BLaER1 (cell line): ENCODE measurements around the gene RASGRP2.

ENCODE experiments used
- H3K27ac ChIP-seq: shearing (Covaris generic); formaldehyde crosslinking; 2 replicates; pipeline ENCODE4 v1.8.1; 2022
- H3K27me3 ChIP-seq: shearing (Covaris generic); formaldehyde crosslinking; 2 replicates; pipeline ENCODE4 v1.8.1; 2022
- H3K36me3 ChIP-seq: shearing (Covaris generic); formaldehyde crosslinking; 2 replicates; pipeline ENCODE4 v1.8.1; 2022
- H3K4me1 ChIP-seq: shearing (Covaris generic); formaldehyde crosslinking; 2 replicates; pipeline ENCODE4 v1.8.1; 2022
- H3K4me2 ChIP-seq: shearing (Covaris generic); formaldehyde crosslinking; 2 replicates; pipeline ENCODE4 v1.8.1; 2022
- H3K4me3 ChIP-seq: shearing (Covaris generic); formaldehyde crosslinking; 2 replicates; pipeline ENCODE4 v1.8.1; 2022
- H3K9ac ChIP-seq: shearing (Covaris generic); formaldehyde crosslinking; 2 replicates; pipeline ENCODE4 v1.8.1; 2022
- H3K9me3 ChIP-seq: shearing (Covaris generic); formaldehyde crosslinking; 2 replicates; pipeline ENCODE4 v1.8.1; 2022
- H4K20me1 ChIP-seq: shearing (Covaris generic); formaldehyde crosslinking; 2 replicates; pipeline ENCODE4 v1.8.1; 2022
- Cebpa-rat ChIP-seq: shearing (Covaris generic); IDR thresholded peaks from 2 replicates; pipeline ENCODE4 v1.8.1; 2022

RASGRP2 gene

DNA sequence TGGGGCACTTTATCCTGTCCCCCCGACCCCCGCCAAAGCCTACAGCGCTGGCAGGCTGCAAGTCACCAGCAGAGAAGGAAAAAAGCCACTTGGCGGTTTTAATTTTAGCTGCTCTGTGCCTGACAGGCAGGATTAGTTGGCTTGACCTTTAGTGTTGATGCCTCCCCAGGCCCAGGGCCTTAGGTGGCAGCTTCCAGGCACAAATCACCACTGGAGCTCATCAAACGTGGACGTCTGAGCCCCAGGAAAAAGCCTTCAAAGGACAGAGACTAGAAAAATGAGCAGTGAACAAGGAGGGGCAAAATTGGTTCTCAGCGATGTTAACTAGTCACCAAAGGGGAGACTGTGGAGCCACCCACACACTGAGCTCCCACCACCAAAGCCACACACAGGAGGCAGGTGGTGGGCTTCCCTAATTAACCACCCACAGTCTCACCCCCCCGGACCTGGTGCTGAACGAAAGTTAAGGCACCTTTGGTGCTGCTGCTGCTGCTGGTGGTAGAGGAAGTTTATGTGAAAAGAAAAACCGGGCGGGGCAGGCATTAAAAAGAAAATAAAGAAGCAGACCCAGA lies 20.2 kb upstream of the RASGRP2 start:
- H4K20me1 ChIP-seq, result peaks cover 93% of the 10 kb centered on the region
- H3K36me3 ChIP-seq, result peaks cover 73% of the 10 kb centered on the region
- H3K9ac ChIP-seq, result peak overlapping the region; percentile 74
- H3K4me1 ChIP-seq, result peaks cover 98% of the 10 kb centered on the region
- peak overlapping the region; percentile 79 for H3K4me2 ChIP-seq
- H3K9me3 ChIP-seq, result no peaks in the 10 kb centered on the region
- peak overlapping the region; percentile 78 for H3K27ac ChIP-seq
- no peak for TF ChIP-seq Cebpa-rat
- H3K27me3 ChIP-seq, result no peaks in the 10 kb centered on the region
- H3K4me3 ChIP-seq, result peak overlapping the region; percentile 23; the same call in 1 of the 2 replicates

GRCh38 chr11:64763526-64764039 lies 19.6 kb upstream of the RASGRP2 start:
- Histone ChIP-seq H3K9me3 (no peaks in the 10 kb centered on the region), H4K20me1 (peaks cover 88% of the 10 kb centered on the region), H3K4me2 (peak overlapping the region; percentile 79), H3K4me1 (peaks cover 98% of the 10 kb centered on the region), H3K36me3 (peaks cover 67% of the 10 kb centered on the region), H3K4me3 (peak overlapping the region; percentile 23; the same call in 1 of the 2 replicates), H3K27ac (peak overlapping the region; percentile 78), H3K9ac (peak overlapping the region; percentile 74), H3K27me3 (no peaks in the 10 kb centered on the region)
- TF ChIP-seq Cebpa-rat, result no peak

GRCh38 chr11:64762674-64763525 lies 19.0 kb upstream of the RASGRP2 start:
- Histone ChIP-seq H3K9ac (peak overlapping the region; percentile 74), H4K20me1 (peaks cover 81% of the 10 kb centered on the region), H3K9me3 (no peaks in the 10 kb centered on the region), H3K36me3 (peaks cover 60% of the 10 kb centered on the region), H3K4me2 (peak overlapping the region; percentile 79), H3K4me3 (peak overlapping the region; percentile 23; the same call in 1 of the 2 replicates), H3K4me1 (peaks cover 93% of the 10 kb centered on the region), H3K27me3 (no peaks in the 10 kb centered on the region), H3K27ac (peak overlapping the region; percentile 78)
- no peak for TF ChIP-seq Cebpa-rat

- Histone ChIP-seq H3K27me3 (no peaks in the 10 kb centered on the region), H3K4me3 (no peak overlapping the region), H3K9me3 (no peaks in the 10 kb centered on the region), H3K4me1 (peaks cover 86% of the 10 kb centered on the region), H3K36me3 (peaks cover 54% of the 10 kb centered on the region), H4K20me1 (peaks cover 75% of the 10 kb centered on the region), H3K4me2 (peak overlapping the region; percentile 79), H3K27ac (peak overlapping the region; percentile 78), H3K9ac (peak overlapping the region; percentile 74)
- no peak for TF ChIP-seq Cebpa-rat
These were observed 18.3 kb upstream of the RASGRP2 start for GRCh38 chr11:64762277-64762673.

GRCh38 chr11:64760759-64761420 lies 16.9 kb upstream of the RASGRP2 start:
- no peak for TF ChIP-seq Cebpa-rat
- Histone ChIP-seq H3K4me2 (peak overlapping the region; percentile 83), H3K4me3 (no peak overlapping the region), H3K9ac (0 out of 2 replicates have a peak overlapping the region, but pooled peaks have one; percentile 51), H3K36me3 (peaks cover 41% of the 10 kb centered on the region), H4K20me1 (peaks cover 61% of the 10 kb centered on the region), H3K27me3 (no peaks in the 10 kb centered on the region), H3K9me3 (no peaks in the 10 kb centered on the region), H3K27ac (peak overlapping the region; percentile 68), H3K4me1 (peaks cover 88% of the 10 kb centered on the region)

DNA sequence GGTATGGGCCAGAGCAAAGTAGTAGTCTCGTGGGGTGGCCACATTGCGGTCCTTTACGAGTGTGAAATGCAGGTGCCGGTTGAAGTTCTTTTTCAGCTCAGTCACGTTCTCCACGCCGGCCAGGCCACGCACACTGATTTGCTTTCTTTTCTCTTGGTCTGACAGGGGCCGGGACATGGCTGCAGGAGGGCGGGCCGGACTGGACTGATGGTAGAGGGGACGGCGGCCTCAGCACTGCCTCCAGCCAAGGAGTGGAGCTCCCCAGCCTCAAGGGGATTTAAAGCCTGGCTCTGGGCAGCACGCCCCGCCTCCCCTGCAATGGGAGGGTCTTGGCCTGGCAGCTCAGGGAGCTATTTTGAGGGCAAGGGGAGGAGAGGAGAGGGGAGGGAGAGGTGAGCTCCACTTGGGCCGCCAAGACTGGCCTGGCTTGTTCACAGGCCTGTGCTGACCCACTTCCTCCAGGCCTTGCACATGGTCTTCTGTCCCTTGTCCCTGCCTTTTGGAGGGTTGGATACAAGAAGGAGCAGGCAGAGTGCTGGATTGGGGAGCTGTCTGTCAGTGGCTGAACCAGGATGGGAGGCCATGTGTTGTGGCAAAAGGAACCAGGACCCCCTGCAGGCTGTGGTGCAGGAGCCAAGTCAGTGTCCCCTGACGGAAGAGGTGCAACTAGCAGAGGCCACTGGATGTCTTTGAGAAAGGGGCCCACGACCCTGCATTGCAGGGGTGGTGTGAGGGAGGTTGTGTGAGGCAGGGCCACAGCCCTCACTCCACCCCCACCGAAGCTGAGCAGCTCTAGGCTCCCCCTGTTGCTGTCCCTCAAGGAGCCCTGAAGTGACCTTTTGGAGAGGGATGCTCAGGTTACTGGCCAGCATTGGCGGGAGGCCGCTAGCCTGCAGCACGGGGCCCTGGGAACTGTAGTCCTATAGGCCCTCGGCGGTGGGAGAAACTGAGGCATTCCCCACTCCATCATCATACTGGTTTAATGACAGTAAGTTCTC lies 16.1 kb upstream of the RASGRP2 start, which contains the start of gene PYGM:
TSS of gene PYGM (minus strand) at position 253 of the 998 bp plus-strand sequence. CDS start at position 177, 76 bp downstream.
- Histone ChIP-seq H3K4me2 (peak within 1 kb of the TSS; percentile 83), H3K4me3 (peak within 1 kb of the TSS; percentile 24; the same call in 1 of the 2 replicates), H3K9me3 (no peaks in the 10 kb centered on the region), H4K20me1 (peaks cover 52% of the 10 kb centered on the region), H3K4me1 (peaks cover 84% of the 10 kb centered on the region), H3K9ac (peak within 1 kb of the TSS; percentile 51), H3K36me3 (peaks cover 32% of the 10 kb centered on the region), H3K27ac (peak within 1 kb of the TSS; percentile 68), H3K27me3 (no peaks in the 10 kb centered on the region)
- TF ChIP-seq Cebpa-rat, result no peak

DNA sequence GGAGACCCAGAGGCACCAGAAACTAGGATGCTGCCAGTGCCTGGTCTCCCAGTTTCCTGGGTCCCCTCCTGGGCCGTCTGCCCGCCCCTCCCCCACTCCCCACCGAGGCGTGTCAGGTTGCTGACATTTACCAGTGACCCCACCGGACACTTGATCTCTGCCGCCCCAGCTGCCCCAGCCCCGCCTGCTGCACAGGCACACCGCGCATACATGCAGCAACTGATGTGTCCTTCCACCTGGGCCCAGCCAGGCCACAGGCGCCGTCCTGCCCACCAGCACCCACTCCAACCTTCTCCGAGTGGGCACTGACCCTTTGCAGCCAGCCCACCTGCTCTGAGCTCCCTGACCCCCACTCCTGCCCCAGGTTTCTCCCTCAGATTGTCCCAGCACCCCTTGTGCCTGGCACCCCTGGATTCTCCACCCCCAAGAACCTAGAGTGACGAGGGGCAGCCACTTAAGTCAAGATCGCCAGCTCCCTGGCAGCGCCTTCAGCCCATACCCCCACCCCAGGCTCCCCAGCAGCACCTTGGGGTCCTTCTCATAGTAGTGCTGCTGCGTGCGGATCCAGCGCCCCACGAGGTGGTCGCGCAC lies 15.3 kb upstream of the RASGRP2 start:
- H3K4me2 ChIP-seq, result peak overlapping the region; percentile 83
- H4K20me1 ChIP-seq, result peaks cover 44% of the 10 kb centered on the region
- peak overlapping the region; percentile 68 for H3K27ac ChIP-seq
- TF ChIP-seq Cebpa-rat, result no peak
- H3K27me3 ChIP-seq, result no peaks in the 10 kb centered on the region
- peaks cover 25% of the 10 kb centered on the region for H3K36me3 ChIP-seq
- H3K9ac ChIP-seq, result peak overlapping the region; percentile 47; the same call in 1 of the 2 replicates
- no peaks in the 10 kb centered on the region for H3K9me3 ChIP-seq
- H3K4me1 ChIP-seq, result peaks cover 76% of the 10 kb centered on the region
- no peak overlapping the region for H3K4me3 ChIP-seq

- Histone ChIP-seq H3K4me2 (peak overlapping the region; percentile 83), H3K9me3 (no peaks in the 10 kb centered on the region), H3K36me3 (peaks cover 17% of the 10 kb centered on the region), H3K27ac (0 out of 2 replicates have a peak overlapping the region, but pooled peaks have one; percentile 9), H4K20me1 (peaks cover 37% of the 10 kb centered on the region), H3K9ac (no peak overlapping the region), H3K4me3 (no peak overlapping the region), H3K27me3 (no peaks in the 10 kb centered on the region), H3K4me1 (peaks cover 69% of the 10 kb centered on the region)
- TF ChIP-seq Cebpa-rat, result no peak
These were observed 14.6 kb upstream of the RASGRP2 start for GRCh38 chr11:64758330-64759079.
